Skeletal muscle satellite cell (primary cell): ENCODE data around the gene NMRK1.

ENCODE experiments used
- H3K27me3 ChIP-seq: 2 replicates; pipeline ENCODE4 v1.7.0; 2013; ENCODE audit warnings: low read length; ENCODE audit not compliant: control insufficient read depth, insufficient read depth
- H3K36me3 ChIP-seq: 2 replicates; pipeline ENCODE4 v1.7.0; 2013; ENCODE audit warnings: mild to moderate bottlenecking, control low read depth, low read length; ENCODE audit not compliant: insufficient read depth
- H3K4me1 ChIP-seq: 2 replicates; pipeline ENCODE4 v1.7.0; 2013; ENCODE audit warnings: low read length; ENCODE audit not compliant: control insufficient read depth, insufficient read depth
- H3K4me2 ChIP-seq: 2 replicates; pipeline ENCODE4 v1.7.0; 2013; ENCODE audit warnings: mild to moderate bottlenecking, low read length
- H3K4me3 ChIP-seq: 2 replicates; pipeline ENCODE4 v1.7.0; 2013; ENCODE audit warnings: low read length
- H3K9ac ChIP-seq: 2 replicates; pipeline ENCODE4 v1.7.0; 2013; ENCODE audit warnings: mild to moderate bottlenecking, low read depth, low read length, moderate library complexity
- H3K9me3 ChIP-seq: replicated peaks from 2 replicates; pipeline ENCODE4 v1.7.0; 2013; ENCODE audit warnings: mild to moderate bottlenecking, control low read depth, low read length

NMRK1 gene

DNA sequence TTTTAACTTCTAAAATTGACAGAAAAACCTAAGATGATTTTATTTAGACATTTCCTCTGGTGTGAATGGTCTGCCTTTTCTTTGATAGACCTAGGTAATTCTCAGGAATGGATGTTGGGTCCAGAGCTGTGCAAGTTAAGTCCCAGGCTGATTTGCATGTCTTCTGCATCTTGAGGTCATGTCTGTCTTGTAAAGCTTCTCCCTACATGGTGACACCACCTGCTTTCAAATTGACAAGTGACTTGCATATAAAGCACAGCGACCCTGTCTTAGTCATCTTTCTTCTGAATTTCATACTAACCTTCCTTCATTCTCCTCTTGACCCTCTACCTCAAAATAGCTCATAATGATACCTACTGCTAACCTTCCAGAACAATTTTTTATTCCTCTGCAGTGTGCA, 29.6 kb upstream of the NMRK1 start:
- Histone ChIP-seq H3K36me3 (peaks cover 11% of the 10 kb centered on the region), H3K9ac (no peak overlapping the region), H3K4me3 (no peak overlapping the region), H3K4me2 (no peak overlapping the region), H3K4me1 (no peaks in the 10 kb centered on the region), H3K9me3 (no peaks in the 10 kb centered on the region), H3K27me3 (no peaks in the 10 kb centered on the region)

DNA sequence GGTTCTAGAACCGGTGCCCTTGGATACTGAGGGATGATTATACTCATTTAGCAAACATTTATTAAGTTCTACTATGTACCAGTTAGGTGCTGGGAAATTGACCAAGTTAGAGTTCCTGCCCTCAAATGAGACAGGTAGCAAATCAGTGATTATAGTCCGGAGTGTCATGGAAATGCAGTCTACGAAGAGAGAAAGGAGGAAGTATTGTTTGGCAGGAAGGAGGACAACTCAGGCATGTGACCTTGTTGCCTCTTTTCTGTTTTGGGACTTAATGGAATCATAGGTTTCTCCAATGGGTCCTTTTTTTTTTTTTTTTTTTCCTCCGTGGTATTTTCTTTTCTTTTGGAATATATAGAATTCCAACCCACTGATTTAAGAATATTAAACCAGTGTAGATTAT, 28.4 kb upstream of the NMRK1 start:
- H3K9ac ChIP-seq = no peak overlapping the region
- no peaks in the 10 kb centered on the region for H3K27me3 ChIP-seq
- no peaks in the 10 kb centered on the region for H3K9me3 ChIP-seq
- H3K4me3 ChIP-seq = no peak overlapping the region
- H3K36me3 ChIP-seq = peaks cover 11% of the 10 kb centered on the region
- H3K4me2 ChIP-seq = no peak overlapping the region
- H3K4me1 ChIP-seq = no peaks in the 10 kb centered on the region

DNA sequence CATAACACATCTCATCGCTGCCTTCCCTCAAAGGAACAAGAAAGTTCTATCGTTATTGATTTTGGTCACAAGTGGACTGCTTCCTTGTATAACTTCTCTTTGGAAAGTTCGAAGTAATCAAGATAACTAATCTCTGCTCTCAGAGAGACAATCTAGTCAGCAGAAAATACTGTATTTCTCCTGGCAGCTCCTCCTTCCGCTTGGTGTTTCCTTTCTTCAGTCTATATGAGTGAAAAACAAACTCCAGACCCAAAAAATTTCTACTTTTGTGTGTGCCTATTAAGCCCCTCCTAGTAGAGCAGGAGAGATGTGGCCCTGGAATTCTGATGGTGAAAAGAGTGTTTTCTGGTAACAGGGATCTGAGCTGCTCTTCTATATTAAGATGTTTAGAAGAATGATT, 24.8 kb upstream of the NMRK1 start:
- no peak overlapping the region for H3K4me2 ChIP-seq
- H3K4me3 ChIP-seq = no peak overlapping the region
- H3K9ac ChIP-seq = no peak overlapping the region
- no peaks in the 10 kb centered on the region for H3K27me3 ChIP-seq
- H3K9me3 ChIP-seq = no peaks in the 10 kb centered on the region
- H3K36me3 ChIP-seq = no peaks in the 10 kb centered on the region
- H3K4me1 ChIP-seq = peaks cover 10% of the 10 kb centered on the region

DNA sequence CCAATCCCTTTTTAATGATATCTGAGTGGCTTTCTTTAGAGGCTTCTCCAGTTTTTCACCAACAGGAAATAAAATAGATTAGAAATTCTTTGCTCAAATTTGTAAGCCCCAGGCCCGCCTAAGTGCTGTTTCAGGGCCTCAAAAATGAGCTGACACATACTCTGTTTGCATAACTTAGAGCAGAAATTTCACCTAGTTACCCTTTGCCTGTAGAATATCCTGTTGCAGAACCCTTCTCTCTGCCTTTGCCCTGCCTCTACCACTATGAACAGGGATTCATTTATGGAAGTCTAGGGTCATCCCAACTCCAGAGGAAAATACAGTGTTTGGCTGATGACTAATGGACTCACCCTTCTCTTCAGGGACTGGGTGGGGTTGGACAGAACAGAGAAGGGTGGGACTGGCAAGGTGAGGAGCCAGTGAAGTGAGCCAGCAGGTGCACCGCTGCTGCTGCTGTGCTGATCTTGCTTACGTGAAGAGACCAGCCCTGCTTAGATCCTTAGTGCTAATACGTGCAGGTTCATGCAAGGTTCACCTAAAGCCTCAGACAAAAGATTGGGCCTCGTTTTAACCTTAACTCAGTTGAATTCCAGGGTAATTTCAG, 23.2 kb upstream of the NMRK1 start:
- Histone ChIP-seq H3K9me3 (no peaks in the 10 kb centered on the region), H3K4me3 (no peak overlapping the region), H3K27me3 (no peaks in the 10 kb centered on the region), H3K4me2 (no peak overlapping the region), H3K9ac (no peak overlapping the region), H3K4me1 (peaks cover 10% of the 10 kb centered on the region), H3K36me3 (no peaks in the 10 kb centered on the region)

DNA sequence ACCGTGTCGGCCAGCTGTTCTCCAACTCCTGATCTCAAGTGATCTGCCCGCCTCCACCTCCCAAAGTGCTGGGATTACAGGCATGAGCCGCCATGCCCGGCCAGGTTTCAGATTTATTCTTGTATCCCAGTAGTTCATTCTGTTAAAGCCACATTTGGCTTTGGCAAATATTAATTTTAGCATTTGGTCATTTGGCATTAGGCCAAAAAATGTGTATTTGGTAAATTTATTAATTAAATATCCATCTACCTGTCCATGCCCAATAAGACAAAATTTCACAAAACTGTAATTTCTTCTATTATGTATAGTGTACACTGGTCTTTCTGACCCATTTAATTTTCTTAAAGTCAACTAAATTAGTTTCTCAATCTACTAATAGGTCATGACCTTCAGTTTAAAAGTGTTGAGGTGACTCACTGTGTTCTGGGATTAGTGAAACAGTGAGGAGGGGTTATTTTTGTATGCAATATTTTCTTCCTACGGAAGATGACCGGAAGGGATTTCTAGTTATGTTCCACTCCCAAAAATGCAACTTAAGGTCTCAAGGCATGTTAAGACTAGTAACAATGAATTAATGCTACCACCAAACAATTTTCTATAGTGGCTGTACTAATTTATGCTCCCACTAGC, 21.4 kb upstream of the NMRK1 start:
- Histone ChIP-seq H3K27me3 (no peaks in the 10 kb centered on the region), H3K4me2 (peak overlapping the region; percentile 64), H3K9ac (no peak overlapping the region), H3K36me3 (no peaks in the 10 kb centered on the region), H3K4me1 (peaks cover 10% of the 10 kb centered on the region), H3K4me3 (no peak overlapping the region), H3K9me3 (no peaks in the 10 kb centered on the region)

DNA sequence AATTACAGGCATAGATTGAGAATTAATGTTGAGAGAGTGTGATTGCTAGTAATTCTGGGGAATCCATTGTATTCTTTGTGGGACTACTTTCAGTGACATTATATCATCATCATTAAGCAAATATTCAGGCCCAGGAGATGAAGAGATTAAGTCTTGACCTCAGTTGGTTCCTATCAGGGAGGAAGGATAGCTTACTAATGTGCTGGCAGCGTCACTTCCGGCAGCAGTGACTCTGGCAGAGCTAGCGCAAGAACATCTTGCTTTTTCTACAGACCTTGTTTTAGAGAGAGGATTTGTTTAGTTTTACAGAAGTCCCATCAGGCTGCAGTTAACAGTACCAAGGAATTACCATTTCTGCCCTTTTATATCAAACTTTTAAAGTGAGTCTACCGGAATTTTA, 20.6 kb upstream of the NMRK1 start:
- H3K4me2 ChIP-seq = peak overlapping the region; percentile 64
- no peaks in the 10 kb centered on the region for H3K9me3 ChIP-seq
- no peaks in the 10 kb centered on the region for H3K36me3 ChIP-seq
- no peaks in the 10 kb centered on the region for H3K27me3 ChIP-seq
- peaks cover 10% of the 10 kb centered on the region for H3K4me1 ChIP-seq
- H3K4me3 ChIP-seq = no peak overlapping the region
- peak overlapping the region; percentile 49 for H3K9ac ChIP-seq

DNA sequence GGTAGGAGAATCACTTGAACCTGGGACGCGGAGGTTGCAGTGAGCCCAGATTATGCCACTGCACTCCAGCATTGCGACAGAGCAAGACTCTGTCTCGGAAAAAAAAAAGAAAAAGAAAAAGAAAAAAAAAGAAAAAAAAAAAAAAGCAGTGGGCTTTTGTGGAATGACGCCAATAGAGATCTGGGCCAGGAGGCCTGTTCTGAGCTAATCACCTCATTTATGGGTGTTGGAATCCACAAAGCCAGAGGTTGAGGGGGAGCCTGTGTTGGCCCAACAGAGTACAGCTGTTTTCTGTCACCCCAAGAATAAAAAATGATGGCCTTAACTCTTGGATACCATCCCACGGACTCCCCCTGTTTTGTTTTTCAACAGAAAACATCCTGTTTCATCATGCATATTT, 18.9 kb upstream of the NMRK1 start:
- Histone ChIP-seq H3K9ac (no peak overlapping the region), H3K27me3 (no peaks in the 10 kb centered on the region), H3K4me2 (no peak overlapping the region), H3K9me3 (no peaks in the 10 kb centered on the region), H3K4me1 (peaks cover 10% of the 10 kb centered on the region), H3K4me3 (no peak overlapping the region), H3K36me3 (no peaks in the 10 kb centered on the region)

DNA sequence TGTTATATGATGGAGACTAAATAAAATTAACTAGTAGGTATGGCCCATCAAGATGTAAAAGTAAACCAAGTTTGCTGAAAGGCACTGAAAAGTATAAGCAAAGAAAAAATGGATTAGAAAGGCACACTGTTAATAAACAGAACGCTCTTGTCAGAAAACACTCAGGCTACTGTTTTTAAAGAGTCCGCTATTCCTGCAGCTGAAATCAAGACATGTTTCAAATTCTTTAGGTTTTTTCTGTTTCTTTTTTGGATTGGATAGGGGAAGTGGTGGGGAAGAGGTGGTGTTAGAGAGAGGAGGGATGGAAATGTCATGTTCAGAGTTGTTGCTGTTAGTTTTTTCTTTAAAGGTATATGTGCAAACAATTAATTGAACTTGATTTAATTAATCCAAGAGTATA, 17.9 kb upstream of the NMRK1 start:
- no peaks in the 10 kb centered on the region for H3K27me3 ChIP-seq

DNA sequence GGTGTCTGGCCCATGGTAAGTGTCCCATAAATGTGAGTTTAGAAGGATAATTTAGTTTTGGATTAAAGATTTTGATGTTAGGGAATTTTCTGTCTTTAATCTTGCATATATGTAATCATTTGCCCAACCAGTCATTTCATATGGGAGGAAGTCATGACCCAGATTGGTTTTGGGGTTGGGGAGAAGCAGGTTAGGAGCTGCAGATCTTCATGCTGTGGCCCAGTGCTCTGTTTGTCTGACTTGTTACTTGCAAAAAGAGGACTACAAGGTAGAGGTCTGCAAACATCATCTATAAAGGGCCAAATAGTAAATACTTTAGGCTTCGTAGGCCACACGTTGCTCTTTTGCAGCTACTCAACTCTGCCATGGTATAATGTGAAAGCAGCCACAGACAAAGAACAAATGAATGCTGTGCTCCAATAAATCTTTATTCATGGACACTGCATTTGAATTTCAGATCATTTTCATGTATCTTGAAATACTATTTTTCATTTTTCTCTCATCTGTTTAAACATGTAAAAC, 17.1 kb upstream of the NMRK1 start:
- H3K27me3 ChIP-seq = no peaks in the 10 kb centered on the region
- no peak overlapping the region for H3K9ac ChIP-seq
- no peak overlapping the region for H3K4me2 ChIP-seq
- H3K4me1 ChIP-seq = peaks cover 10% of the 10 kb centered on the region
- no peaks in the 10 kb centered on the region for H3K36me3 ChIP-seq
- no peak overlapping the region for H3K4me3 ChIP-seq
- H3K9me3 ChIP-seq = no peaks in the 10 kb centered on the region

More for the DNA sequence above, 17.9 kb upstream of the NMRK1 start:
- H3K4me1 ChIP-seq = peaks cover 10% of the 10 kb centered on the region
- H3K9me3 ChIP-seq = no peaks in the 10 kb centered on the region
- H3K9ac ChIP-seq = no peak overlapping the region
- no peaks in the 10 kb centered on the region for H3K36me3 ChIP-seq
- H3K4me2 ChIP-seq = no peak overlapping the region
- H3K4me3 ChIP-seq = no peak overlapping the region

DNA sequence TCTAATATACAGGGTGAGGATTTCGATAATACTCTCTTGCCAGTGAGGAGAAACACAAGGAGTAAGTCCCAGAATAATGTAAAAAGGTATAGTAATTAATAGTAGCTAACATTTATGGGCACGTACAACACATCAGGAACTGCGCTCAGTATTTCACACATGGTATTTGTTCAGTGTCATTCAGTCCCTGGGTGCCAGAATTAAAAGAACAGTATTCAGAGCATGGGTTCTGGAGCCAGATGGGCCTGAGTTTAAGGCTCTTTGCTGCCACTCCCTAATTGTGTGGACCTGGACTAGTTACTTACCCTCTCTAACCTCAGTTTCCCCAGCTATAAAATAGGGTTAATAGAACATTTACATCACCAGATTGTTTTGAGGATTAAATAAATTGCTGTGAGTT, 16.7 kb upstream of the NMRK1 start:
- Histone ChIP-seq H3K4me1 (peaks cover 10% of the 10 kb centered on the region), H3K9ac (no peak overlapping the region), H3K9me3 (no peaks in the 10 kb centered on the region), H3K4me3 (no peak overlapping the region), H3K4me2 (no peak overlapping the region), H3K36me3 (no peaks in the 10 kb centered on the region), H3K27me3 (no peaks in the 10 kb centered on the region)

DNA sequence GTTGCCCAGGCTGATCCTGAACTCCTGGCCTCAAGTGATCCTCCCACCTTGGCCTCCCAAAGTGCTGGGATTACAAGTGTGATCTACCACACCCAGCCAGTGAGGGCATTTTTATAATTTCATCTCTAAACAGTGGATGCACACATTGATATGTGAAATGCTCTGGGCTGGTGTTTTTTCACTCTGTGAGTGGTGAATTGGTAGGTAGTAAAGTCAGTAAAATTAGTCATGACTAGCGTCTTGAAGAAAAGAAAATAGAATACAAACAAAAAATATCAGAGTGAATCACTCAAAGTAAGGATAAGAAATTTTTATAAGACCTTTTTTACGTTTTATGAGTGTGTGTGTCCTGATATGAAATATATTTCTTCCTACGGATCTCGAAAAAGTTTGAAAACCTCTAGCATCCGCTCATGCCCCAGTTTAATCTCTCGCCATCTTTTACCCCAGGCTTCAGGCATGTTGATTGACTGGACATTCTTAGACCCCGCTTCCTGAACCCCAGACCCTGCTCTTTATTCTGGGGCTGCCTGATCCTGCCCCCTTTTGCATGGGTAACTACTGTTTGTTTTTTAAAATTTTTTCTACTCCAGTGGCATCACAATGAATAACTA, 14.3 kb upstream of the NMRK1 start:
- no peak overlapping the region for H3K9ac ChIP-seq
- no peak overlapping the region for H3K4me3 ChIP-seq
- H3K4me2 ChIP-seq = no peak overlapping the region
- H3K4me1 ChIP-seq = no peaks in the 10 kb centered on the region
- no peaks in the 10 kb centered on the region for H3K27me3 ChIP-seq
- H3K36me3 ChIP-seq = no peaks in the 10 kb centered on the region
- H3K9me3 ChIP-seq = no peaks in the 10 kb centered on the region
